ENCODE measurements around the gene KIR2DL1.
"Not testable (repeated sequence)": the region's sequence is repeated elsewhere in the genome, so short reads cannot be mapped to it uniquely, and the experiment has no call there.

The KIR2DL1 gene

GRCh38 chr19:54806516-54806838 is 36.9 kb downstream of the KIR2DL1 start (continued):
- TF ChIP-seq, protein P1, sequence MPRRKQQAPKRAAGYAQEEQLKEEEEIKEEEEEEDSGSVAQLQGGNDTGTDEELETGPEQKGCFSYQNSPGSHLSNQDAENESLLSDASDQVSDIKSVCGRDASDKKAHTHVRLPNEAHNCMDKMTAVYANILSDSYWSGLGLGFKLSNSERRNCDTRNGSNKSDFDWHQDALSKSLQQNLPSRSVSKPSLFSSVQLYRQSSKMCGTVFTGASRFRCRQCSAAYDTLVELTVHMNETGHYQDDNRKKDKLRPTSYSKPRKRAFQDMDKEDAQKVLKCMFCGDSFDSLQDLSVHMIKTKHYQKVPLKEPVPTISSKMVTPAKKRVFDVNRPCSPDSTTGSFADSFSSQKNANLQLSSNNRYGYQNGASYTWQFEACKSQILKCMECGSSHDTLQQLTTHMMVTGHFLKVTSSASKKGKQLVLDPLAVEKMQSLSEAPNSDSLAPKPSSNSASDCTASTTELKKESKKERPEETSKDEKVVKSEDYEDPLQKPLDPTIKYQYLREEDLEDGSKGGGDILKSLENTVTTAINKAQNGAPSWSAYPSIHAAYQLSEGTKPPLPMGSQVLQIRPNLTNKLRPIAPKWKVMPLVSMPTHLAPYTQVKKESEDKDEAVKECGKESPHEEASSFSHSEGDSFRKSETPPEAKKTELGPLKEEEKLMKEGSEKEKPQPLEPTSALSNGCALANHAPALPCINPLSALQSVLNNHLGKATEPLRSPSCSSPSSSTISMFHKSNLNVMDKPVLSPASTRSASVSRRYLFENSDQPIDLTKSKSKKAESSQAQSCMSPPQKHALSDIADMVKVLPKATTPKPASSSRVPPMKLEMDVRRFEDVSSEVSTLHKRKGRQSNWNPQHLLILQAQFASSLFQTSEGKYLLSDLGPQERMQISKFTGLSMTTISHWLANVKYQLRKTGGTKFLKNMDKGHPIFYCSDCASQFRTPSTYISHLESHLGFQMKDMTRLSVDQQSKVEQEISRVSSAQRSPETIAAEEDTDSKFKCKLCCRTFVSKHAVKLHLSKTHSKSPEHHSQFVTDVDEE (CRISPR knock-in tag; IDR thresholded peaks at IDR 0.05), result no peak
- no peak for TF ChIP-seq PATZ1 (CRISPR knock-in tag; IDR thresholded peaks at IDR 0.05; ENCODE audit: borderline replicate concordance)

- ATAC-seq, result not testable (repeated sequence)
Observed at GRCh38 chr19:54814571-54814970, 45.0 kb downstream of the KIR2DL1 start.

GRCh38 chr19:54816251-54816650 is 46.7 kb downstream of the KIR2DL1 start, which contains the start of gene KIR3DL1:
Gene KIR3DL1 (plus strand): TSS chr19:54816468.
- not testable (repeated sequence) for ATAC-seq

DNA sequence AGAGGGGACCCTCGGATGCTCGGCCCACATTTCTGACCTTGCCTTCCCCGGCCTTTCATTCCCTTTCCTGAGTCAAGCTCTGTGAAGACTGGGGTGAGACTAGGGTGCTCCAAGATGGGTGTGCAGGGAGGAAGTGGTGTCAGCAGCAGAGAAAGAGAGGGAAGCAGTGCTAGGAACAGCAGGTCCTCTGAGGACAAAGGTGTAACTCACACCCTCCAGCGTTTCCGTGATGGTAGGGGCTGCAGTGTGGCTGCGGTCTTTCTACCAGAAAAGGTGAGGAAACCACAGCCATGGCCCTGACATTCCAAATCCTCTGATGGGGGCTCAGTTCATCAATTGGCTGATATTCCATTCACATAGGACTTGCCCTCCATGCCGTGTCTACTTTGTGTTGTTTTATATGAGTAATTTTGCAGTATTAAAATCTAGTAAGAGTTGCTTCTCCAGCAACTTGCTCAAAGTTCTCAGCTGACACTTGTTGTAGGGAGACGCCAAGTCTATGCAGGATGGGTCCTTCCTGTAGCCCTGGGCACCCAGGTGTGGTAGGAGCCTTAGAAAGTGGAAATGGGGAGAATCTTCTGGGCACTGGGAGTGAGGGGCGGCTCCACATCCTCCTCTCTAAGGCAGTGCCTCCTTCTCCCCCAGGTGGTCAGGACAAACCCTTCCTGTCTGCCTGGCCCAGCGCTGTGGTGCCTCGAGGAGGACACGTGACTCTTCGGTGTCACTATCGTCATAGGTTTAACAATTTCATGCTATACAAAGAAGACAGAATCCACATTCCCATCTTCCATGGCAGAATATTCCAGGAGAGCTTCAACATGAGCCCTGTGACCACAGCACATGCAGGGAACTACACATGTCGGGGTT is 48.3 kb downstream of the KIR2DL1 start:
- ATAC-seq, result no peak
- TF ChIP-seq CSDC2 (CRISPR knock-in tag; IDR thresholded peaks at IDR 0.05), result no peak
- no peak for TF ChIP-seq ISL1 (CRISPR knock-in tag; IDR thresholded peaks at IDR 0.05)
- TF ChIP-seq GLIS3 (CRISPR knock-in tag; IDR thresholded peaks at IDR 0.05), result no peak
- TF ChIP-seq BACH2 (CRISPR knock-in tag; IDR thresholded peaks at IDR 0.05; ENCODE audit: borderline replicate concordance), result no peak
- TF ChIP-seq TOX (CRISPR knock-in tag; IDR thresholded peaks at IDR 0.05; ENCODE audit: borderline replicate concordance), result no peak
- no peak for TF ChIP-seq TCF4 (CRISPR knock-in tag; IDR thresholded peaks at IDR 0.05; ENCODE audit: borderline replicate concordance)
- TF ChIP-seq PPARA (CRISPR knock-in tag; IDR thresholded peaks at IDR 0.05; ENCODE audit: borderline replicate concordance), result no peak
- no peak for TF ChIP-seq POU6F1 (CRISPR knock-in tag; IDR thresholded peaks at IDR 0.05; ENCODE audit: borderline replicate concordance, low read depth)
- TF ChIP-seq ZNF70 (CRISPR knock-in tag; IDR thresholded peaks at IDR 0.05), result no peak
- TF ChIP-seq SNAI2 (CRISPR knock-in tag; IDR thresholded peaks at IDR 0.05), result no peak
- no peak for TF ChIP-seq ZFP30 (CRISPR knock-in tag; IDR thresholded peaks at IDR 0.05)
- no peak for TF ChIP-seq ZC3H10 (CRISPR knock-in tag; IDR thresholded peaks at IDR 0.05)
- TF ChIP-seq ESRRG (CRISPR knock-in tag; IDR thresholded peaks at IDR 0.05), result no peak
- TF ChIP-seq ZNF8 (CRISPR knock-in tag; IDR thresholded peaks at IDR 0.05), result no peak
- no peak for TF ChIP-seq OSR1 (CRISPR knock-in tag; IDR thresholded peaks at IDR 0.05)

DNA sequence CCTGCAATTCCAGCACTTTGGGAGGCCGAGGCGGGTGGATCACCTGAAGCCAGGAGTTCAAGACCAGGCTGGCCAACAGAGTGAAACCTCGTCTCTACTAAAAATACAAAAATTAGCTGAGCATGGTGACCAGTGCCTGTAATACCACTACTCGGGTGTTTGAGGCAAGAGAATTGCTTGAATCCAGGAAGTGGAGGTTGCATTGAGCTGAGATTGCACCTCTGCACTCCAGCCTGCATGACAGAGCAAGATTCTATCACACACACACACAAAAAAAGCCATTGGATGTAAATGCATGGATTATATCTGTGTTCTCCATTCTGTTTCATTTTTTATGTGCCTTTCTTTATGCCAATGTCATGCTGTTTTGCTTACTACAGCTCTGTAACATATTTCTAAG is 54.8 kb downstream of the KIR2DL1 start:
- ATAC-seq, result not testable (repeated sequence)

GRCh38 chr19:54825326-54825725 is 55.7 kb downstream of the KIR2DL1 start:
- ATAC-seq, result not testable (repeated sequence)

- not testable (repeated sequence) for ATAC-seq
Observed at GRCh38 chr19:54828064-54828463, 58.5 kb downstream of the KIR2DL1 start.

GRCh38 chr19:54832496-54832895 is 62.9 kb downstream of the KIR2DL1 start, which contains the start of gene KIR2DS4:
Gene KIR2DS4 (plus strand): TSS chr19:54832676.
- not testable (repeated sequence) for ATAC-seq
